HK-2 (cell line): ENCODE results near the gene TNS4.
A peak's percentile ranks its signal among the peaks of the same experiment; 100 is the strongest.

Source experiments
- DNase-seq: peaks from one replicate; pipeline ENCODE4 v3.0.0-alpha.2; 2018; ENCODE audit not compliant: unreplicated experiment

The TNS4 gene

DNA sequence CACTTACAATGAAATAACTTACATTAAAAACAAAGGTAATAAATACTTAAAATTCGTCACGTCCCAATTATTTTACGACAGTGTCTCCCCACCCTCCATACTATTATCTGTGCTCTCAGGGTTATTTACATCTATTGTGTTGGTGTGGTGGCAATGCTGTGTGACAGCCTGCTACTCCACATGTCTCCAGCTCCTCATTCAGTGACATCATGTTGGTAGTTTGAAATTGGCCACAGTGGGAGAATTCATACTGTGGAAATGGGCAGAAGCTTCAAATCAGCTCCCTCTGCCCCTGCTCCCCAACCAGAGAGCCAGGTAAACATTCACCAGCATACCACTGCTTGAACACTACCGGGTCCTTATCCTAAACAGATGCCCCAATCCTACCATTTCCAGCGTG lies 6.3 kb downstream of the TNS4 start:
- DNase-seq: no peak

DNA sequence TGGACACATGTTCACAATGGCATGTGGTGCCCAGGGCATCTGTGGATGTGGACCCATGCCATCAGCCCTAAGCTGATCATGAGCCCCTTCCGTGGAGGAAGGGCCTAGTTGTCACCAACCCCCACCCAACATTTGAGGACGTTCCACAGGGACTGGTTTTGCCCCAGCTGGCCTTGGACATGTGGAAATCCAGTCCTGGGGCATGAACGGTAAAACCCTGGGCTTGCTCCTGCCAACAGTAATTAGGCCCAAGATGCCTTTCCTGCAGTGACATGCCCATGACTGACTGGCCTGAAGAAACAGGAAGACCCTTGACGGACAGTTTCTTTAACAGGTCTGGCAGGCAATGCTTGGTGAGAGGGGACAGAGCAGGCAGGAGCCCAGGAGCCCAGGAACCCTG lies 7.7 kb downstream of the TNS4 start:
- DNase-seq: no peak

DNA sequence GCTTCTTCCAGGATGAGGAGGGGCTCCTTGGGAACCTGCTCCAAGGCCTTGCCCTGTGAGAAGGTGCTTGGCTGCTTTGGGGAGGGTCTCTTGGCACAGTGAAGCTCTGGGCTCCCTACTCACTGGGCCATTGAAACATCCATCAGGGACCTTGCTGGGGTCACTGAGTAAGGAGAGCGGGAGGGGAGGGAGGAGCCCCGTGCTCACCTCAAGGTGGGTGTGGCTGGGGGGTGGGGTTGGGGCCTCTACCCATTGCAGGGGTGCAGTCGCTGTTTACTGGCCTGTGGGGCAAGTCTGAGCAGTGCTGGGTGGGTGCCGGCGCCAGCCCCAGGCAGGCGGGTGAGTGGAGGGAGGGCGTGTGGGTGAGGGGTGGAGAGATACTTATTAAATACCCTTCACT lies 9.9 kb downstream of the TNS4 start:
- DNase-seq: no peak

DNA sequence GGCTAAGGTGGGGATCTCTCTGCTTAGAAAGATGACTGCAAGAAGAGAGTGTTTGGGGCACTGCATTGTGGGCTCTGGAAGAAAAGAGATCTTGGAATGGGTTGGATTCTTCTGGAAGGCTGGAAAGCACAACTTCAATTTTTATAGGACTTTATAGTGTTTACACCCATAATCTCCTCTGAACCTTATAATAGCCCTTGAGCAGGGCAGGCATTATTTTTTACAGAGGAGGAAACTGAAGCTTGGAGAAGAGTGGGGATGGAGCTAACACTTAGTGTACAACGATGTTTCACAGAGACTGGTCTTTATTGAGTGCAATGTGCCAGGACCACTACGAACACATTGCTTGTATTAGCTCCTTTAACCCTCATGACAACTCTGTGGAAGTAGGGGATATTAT lies 10.4 kb downstream of the TNS4 start:
- DNase-seq: no peak

DNA sequence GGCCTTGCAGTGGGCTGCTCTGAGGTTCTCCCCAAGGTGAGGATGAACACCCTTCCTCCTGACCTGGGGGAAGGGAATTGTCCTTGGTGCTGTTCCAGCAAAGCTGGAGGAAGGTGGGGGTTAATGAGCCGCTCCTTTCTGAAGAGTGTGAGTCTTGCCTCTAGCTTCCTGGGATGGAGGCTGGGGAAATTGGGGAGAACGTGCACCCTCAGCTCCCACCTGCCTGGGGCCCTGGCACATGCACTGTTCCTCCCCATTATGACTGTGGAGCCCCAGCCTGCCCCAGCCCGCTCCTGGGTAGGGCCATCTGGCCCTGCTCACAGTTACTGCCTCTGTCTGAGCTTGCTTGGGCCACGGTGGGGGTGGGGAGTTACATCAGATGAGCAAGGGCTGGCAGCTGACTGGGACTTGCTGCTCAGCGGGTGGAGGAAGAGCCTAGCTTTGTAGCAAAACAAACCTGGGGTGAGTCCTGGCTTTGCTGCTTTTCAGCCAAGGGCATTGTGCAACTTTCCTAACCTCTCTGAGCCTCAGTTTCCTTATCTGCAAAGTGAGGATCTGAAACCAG lies 11.1 kb downstream of the TNS4 start:
- peak; percentile 31 for DNase-seq

DNA sequence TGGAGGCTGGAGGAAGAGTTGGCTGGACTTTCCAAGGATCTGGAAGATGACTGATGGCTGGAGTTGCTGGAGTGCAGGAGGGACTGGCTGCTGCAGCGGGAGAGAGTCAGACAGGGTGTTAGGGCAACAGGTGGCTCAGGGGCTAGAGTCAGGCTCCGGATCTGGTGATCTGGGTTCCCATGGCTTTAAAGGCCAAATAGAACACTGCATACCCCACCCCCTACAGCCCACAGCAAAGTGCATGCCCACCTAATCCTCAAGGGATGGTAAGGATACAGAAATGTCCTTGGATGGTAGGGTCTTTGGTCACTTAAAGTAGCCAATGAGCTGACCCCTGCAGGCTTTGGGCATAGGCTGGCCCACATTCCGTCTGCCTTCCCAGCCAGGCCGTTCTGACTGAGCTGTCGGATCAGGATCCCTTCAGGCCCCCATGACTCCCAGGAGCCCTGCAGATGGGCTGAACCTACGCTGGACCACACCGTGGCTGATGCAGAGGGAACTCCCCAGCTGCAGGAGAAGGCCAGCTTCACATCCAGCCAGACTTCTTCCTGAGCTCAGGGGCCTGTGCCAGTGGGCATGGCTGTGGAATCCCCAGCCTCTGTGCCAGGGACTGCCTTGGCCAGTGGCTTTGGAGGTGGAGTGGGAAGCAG lies 13.9 kb downstream of the TNS4 start:
- no peak for DNase-seq

DNA sequence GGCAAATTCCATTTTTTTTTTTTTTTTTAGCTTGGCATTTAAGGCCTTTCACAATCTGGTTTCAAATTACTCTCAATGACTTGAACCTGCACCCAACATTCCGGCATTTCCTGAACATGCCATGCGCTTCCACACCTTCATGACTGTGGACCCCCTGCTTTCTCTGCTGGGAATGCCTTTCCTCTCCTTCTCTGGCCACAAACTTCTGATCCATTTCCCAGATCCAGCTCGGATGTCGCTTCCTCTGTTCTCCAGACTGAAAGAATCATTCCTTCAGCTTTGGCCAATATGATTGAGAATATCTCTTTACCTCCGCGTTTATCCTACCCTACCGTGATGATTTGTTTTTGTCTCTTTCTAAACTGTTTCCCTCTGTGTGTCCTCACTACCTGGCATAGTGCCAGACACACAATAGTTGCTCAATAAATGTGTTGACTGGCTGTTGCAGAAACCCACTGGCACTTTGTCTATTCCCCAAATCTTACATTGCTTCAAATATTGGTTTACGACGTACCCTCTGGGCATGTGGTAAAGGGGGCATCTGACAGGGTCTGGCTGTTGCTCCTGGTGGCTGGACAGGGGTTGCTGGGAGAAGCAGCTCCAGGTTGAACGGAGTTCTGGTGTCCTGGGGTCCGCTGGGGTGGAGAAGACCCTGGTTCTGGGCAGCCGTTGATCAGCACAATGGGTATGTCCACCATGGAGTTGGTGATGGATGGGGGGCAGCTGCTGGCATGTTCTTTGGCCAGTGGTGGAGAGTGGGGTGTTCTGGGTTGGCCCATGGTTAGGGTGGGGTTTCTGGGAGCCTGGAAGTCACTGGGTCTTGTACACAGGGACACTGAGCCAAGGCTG lies 14.7 kb downstream of the TNS4 start:
- no peak for DNase-seq

DNA sequence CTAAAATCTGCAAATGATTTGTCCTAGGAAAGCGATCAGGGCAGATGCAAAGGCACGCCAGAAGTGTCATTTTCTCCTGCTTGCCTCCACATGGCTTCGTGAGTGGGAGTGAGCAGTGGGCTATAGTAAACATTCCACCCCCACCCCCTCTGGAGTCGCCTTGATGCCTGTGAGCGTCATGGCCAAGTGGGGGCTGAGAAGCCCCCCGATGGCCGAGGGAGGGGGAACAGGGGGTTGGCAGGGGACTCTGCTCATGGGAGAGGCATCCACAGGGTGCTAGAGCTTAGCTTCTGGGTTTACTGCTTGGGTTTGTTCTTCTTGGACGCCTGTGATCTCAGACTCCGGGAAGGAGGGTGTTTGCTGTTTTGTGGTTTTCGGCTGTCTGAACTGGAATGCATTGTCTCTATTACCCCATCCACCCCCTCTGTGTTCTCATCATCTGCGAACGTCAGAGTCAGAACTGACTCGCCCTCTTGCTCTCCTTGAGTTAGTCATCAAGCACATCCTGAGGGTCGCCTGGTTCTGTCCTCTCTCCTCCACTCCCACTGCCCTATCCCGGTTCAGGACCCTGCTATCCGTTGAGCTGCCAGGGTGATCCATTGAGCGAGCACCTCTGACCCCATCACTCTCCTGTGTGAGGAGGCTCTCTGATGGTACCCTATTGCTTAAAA lies 15.4 kb downstream of the TNS4 start:
- DNase-seq: peak; percentile 70

DNA sequence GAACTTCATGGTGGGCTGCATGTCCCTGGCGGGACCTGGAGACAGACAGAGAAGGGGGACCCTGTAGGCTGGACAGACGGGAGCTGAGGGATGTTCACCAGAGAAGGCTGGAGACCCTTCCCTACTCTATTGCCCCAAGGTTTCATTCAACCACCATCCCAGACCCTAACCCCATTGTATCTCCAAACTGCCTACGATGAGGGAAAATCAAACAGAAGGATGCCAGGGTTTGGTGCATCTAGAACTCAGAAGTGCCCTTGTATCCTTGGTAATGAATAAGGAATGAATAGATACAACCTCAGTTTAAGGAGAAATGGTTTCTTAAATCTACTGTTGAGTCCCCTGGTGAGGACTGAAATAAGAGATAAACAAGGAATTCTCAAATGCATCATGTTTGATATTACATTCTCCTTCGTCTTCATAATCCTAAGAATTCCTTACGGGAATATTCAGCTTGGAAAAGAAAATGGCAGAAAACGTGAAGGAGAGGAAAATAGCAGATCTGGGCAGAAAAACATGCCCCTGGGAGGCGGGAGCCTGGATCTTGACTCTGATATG lies 16.4 kb downstream of the TNS4 start:
- no peak for DNase-seq

DNA sequence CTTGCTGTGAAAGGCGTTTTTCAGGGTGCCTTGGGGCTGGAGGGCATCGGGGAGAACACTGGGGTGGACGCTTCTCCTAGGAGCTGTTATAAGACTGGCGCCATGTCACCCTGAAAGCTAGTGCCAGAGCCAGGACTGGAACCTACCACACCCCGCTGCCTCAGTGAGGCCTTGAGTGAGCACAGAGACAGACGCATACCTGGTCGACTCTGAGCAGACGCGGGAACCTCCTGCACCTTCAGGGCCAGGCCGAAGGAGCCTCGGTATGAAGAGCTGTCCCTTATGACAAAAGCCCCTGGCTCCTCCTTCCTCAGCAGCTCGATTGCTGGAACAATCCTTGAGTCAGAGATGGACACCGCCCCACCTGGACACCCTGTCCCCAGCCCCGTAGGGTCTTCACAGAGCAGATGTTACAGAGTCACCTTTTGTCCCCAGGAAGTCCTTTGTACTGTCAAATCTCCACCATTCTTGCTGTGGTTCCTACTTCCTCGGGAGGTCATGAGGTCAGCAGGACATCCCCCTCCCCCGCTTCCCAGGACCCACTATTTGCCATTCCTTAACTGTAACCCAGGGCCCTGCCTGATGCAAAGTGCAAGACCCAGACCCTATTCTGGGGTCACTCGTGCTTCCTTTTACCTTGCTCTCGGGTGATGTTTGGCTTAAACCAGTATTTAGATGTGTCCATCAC lies 17.0 kb downstream of the TNS4 start:
- no peak for DNase-seq

DNA sequence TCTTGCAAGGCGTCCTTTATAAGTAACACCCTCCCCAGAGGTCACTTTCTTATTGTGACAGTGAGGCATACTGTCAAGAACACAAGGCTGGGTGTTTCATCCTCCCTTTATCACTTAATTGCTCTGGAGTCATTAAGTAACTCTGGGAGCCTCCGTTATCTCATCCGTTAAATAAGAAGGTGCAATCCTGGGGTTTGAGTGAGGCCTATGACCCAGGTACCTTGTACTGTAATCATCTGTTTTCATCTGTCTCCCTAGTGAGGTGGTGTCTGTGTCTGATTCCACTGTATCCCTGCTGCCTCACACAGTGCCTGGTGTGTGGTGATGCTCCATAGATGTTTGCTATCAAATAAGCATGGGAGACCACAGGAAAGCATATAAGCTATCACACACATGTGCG lies 17.7 kb downstream of the TNS4 start:
- no peak for DNase-seq

DNA sequence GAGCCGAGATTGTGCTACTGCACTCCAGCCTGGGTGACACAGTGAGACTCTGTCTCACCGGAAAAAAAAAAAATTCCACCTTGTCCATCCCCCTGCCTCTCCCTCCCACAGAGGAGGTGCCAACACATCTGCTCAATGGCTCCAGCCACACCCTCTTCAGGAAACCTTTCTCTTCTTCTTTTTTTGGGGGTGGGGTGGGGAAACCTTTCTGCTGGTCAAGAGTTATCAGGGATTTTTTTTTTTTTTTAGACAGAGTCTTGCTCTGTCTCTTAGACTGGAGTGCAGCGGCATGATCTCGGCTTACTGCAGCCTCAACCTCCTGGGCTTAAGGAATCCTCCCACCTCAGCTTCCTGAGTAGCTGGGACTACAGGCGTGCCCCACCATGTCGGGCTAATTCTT lies 18.7 kb downstream of the TNS4 start:
- DNase-seq: no peak

DNA sequence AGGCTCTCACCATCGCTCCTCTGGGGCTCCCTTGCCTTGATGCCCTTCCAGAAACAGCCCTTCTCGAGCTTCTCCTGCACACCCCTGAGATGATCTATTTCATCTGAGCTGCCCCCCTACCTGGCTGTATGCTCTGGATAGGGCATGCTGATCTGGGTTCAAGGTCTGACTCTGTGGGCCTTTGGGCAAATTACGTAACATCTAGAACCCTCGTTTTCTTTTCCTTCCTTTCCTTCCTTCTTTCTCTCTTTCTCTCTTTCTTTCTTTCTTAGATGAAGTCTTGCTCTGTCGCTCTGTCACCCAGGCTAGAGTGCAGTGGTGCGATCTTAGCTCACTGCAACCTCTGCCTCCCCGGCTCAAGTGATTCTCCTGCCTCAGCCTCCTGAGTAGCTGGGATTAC lies 20.3 kb downstream of the TNS4 start:
- no peak for DNase-seq

DNA sequence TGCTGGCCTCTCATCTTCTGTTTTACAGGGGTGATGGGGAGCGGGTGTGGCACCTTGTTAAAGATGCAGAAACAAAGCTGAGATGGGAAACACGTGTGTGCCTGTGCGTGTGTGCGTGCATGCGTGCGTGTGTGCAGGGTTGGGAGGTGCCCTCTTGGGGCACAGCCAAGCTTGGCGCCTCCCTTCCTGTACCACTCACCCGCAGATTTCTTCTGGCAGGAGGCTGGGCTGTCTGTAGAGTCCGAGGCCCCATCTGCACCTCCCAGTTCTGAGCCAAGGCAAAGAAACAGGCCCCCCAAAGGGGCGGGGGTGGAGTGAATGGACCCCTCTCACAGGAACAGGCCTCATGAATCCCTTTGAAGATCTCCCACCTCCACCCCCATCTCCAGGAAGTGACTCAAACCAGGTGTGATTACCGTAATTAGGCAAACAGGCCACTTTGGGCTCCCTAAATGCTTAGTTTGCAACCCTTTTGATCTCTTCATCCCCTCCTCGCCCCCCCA lies 20.9 kb downstream of the TNS4 start:
- DNase-seq: no peak

DNA sequence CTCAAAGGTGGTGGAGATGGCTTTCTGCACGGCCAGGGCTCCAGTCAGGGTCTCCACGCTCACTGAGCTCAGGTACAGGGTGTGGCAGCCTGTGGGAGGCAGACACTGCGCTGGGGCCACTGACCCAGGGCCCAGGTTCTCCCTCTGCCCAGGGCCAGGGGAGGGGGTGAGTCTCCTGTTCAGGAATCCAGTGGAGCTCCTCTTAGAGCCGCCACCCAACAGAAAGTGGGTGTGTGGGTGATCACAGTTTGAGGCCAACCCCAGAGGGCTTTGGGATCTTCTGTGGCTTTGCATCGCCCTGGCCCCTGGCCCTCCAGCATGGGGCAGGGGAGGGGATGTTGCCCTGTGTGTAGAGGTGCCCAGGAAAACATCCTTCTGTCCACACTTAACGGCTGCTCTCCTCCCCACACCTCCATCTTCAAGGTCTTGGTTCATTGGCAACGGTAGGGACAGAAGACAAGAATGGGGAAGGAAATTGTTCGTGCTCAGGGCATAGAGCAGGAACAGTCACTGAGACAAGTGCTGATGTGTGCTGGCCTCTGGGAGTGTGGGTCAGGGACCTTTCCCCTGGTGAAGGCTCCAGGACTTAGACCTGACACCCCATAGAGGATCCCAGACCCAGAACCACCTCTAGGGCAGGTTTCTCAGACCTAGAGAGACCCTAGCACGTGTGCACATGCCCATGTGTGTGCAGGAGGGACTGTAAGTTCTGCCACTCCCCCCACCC lies 21.5 kb downstream of the TNS4 start:
- DNase-seq: no peak

DNA sequence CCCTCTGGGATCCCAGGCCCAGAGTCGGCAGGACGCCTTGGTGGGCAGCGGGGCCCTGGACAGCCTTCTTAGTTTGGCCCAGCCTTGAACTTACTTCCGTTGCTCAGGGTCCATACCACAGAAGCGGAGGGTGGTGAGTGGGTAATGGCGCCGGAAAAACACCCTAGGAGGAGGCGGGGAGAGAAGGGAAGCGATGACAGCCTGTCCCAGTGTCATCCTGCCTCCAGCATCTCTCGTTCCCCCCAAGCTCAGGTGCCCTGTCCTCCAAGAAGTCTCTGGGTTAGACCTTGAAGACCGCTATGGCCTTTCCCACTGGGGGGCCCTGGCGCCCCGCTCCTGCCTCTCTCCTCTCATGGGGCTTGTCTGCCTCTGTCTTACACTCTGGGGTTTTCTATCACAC lies 22.9 kb downstream of the TNS4 start:
- no peak for DNase-seq

DNA sequence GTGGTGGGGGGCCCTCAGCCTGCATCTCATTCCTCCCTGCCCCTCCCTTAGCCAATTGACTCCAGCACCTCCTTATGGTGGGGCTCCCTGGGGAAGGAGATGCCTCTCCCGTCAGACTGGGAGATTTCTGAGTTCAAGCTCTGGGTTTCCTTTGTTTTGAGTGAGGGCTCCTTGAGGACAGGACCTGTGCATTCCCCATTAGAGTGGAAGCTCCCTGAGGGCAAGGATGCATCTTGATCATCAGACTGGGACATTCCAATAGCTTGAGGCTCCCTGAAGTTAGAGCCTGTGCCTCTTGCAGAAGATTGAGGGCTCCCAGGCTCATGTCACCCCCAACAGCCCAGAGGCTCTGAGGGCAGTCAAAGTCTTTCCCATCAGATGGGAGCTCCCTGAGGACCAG lies 23.6 kb downstream of the TNS4 start:
- no peak for DNase-seq

DNA sequence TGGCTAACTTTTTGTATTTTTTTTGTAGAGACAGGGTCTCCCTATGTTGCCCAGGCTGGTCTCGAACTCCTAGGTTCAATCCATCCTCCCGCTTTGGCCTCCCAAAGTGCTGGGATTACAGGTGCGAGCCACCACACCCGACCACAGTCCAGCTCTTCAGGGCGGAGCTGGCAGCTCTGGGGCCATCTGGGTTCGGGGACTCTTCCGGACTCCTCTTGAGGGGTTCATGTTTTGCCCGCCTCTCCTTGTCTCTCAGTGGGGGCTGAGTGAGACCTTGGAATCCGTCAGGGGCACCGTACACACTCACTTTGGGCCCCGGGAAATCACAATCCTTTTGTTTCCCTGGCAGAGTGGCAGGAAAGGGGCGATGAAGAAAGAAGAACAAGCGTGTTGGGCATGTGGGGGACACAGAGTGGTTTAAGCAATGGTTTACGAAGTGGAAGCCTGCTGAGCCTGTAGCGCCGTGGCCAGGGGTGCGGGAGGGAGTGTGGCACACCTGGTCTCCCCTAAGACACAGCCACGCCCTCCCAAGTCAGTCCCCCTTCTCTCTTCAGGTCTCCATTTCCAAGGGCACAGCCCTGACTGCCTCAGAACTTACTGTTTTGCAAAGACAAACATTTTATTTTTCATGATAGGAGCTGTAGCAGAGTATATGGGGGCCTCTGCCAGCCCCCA lies 26.1 kb downstream of the TNS4 start:
- no peak for DNase-seq

DNA sequence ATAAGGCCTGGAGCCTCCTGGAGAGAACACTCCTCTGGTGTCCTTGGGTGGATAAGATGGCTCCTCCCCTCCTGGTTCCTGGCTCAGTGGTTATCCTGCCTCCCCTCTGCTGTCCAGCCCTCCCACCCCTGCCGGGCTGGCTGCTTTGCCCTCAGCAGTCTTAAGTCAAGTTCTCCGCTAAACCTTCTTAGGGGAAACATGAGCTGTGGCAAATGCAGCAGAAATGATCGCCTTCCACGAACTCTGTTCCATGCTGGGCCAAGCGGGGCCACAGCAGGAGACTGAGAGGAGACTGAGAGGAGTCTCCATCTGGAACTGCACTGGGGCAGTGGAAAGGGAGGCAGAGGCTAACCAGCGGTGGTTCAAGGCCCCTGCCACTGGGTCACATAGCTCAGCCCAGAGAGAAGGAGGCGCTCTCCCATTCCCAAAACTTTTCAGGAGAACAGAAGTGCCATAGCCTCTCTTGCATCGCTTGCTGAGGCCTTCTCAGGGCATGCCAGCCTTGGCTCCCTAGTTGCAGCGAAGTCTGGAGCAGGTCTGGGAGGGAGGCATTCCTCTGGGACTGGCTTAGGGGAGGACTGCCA lies 26.9 kb downstream of the TNS4 start:
- no peak for DNase-seq
